ENCODE measurements around the gene MAPK10.
"Not testable (repeated sequence)": the region's sequence is repeated elsewhere in the genome, so short reads cannot be mapped to it uniquely, and the experiment has no call there.

MAPK10 gene

GRCh38 chr4:86178211-86178610 is 181.6 kb downstream of the MAPK10 start:
- no peak for DNase-seq

DNA sequence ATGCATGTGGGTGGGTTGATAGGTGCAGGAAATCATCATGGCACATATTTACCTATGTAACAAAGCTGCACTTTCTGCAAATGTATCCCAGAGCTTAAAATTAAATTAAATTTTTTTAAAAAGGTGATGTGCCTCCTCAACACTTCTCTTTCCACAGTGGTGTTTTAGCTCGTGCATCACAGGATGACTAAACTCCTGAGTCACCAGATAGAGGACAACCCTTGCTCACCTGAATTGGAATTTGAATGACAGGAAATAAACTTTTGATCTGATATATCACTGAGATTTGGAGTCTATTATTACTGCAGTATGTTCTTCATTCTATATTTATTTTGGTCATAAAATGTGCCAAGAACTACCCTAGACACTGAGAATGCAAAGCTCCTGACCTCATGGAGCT is 185.3 kb downstream of the MAPK10 start:
- DNase-seq, result no peak

DNA sequence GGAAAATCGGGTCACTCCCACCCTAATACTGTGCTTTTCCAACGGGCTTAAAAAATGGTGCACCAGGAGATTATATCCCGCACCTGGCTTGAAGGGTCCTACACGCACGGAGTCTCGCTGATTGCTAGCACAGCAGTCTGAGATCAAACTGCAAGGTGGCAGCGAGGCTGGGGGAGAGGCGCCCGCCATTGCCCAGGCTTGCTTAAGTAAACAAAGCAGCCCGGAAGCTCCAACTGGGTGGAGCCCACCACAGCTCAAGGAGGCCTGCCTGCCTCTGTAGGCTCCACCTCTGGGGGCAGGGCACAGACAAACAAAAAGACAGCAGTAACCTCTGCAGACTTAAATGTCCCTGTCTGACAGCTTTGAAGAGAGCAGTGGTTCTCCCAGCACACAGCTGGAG is 191.5 kb downstream of the MAPK10 start:
- not testable (repeated sequence) for DNase-seq

GRCh38 chr4:86160426-86160825 is 199.4 kb downstream of the MAPK10 start:
- DNase-seq, result no peak

DNA sequence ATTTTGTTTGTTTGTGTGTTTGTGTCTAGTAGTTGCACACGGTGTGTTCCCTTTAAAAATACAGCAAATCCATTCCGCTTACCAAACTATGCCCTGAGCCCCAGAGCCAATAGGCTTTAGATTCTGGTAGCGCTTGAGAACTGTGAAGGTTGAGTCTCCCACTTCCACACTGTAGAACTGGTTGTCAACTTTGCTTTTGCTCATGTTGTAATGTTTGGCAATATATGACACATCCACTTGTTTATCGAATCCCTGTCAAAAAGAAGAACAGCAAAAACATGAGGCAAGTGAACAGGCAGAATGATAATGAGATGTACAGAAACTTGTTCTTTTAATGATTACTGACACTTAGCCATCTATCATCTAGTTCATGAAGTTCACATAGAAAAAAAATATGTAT is 200.6 kb downstream of the MAPK10 start:
- DNase-seq, result no peak

- DNase-seq, result no peak
Observed at GRCh38 chr4:86156531-86156930, 203.3 kb downstream of the MAPK10 start.

- DNase-seq, result no peak
Observed at GRCh38 chr4:86155766-86156165, 204.1 kb downstream of the MAPK10 start.

DNA sequence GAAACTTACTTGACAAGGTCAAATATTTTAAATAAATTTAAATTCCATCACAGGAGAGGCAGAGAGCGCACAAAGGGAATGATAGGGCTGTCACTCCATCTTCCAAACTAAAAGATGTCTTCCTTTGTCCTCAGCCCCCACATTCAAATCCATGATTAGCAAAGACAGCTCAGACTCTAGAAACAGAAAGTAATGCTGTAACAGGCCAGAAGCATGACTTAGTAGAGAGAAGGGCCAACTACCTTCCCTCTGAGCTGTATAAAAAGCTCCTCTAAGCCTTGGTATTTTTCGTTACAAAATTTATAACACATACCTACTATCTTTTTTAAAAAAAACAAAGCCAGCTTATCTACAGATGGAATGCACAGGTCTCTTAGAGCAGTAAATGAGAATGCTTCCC is 207.4 kb downstream of the MAPK10 start:
- DNase-seq, result no peak

DNA sequence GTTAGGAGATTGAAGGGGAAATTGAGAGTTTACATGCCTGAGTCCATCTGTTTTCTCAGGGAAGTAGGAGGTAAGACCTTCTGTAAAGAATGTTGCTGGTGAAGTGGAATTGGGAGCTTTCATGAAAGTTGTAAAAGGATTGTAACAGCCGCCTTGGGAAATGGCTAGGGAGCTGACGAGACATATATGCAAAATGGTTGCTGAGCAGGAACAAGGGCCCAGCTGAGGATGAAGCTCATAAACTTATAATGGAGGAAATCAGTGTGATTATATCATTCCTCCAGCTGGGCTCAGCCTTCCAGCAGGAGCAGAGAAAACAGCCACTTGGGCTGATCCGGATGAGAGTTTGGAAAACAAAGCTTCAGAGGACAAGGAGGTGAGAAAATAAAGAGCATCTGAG is 208.7 kb downstream of the MAPK10 start:
- no peak for DNase-seq

DNA sequence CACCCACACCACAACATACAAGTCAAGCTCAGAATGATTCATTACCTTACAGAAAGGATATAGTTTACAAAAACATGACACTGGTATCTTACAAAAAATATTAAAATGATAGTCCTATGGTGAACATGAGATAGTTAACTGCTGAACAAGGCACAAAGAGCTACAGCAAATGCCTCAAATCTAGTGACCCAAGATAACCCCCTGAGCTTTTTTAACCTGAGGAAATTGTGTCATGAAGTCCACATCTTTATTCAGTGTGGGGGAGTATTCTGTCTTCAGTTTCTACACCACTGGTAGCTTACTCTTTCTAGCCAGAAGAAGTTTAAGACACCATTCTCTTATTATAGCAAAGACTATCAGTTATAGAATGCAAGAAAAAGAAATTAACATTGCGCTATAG is 218.7 kb downstream of the MAPK10 start:
- DNase-seq, result peak; percentile 24

DNA sequence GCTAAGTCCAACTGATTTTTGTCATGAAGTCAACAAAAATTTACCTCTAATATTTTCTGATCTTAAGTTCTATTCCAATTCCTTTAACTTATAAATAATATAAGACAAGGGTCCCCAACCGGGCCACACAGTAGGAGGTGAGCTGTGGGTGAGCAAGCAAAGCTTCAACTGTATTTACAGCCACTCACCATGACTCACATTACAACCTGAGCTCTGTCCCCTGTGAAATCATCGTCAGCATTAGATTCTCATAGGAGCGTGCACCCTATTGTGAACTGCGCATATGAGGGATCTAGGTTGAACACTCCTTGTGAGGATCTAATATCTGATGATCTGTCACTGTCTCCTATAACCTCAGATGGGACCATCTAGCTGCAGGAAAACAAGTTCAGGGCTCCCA is 227.4 kb downstream of the MAPK10 start:
- no peak for DNase-seq

DNA sequence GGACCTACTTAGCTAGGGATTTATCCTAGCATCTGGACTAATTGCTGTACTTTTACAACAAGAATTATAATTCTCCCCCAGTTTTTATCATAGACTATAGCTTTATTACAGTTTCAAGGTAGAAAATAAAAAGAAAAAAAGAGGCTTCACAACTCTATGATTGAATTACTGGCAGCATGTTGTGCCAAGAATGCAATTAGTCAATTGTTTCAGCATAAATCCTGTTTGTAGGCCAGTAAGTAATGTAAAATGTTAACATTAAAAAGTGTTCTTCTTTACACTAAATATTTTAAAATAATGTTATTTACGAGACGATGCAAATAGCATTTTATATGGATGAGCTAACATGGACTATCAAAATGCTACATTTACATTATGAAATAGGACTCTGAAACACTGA is 228.4 kb downstream of the MAPK10 start:
- no peak for DNase-seq

DNA sequence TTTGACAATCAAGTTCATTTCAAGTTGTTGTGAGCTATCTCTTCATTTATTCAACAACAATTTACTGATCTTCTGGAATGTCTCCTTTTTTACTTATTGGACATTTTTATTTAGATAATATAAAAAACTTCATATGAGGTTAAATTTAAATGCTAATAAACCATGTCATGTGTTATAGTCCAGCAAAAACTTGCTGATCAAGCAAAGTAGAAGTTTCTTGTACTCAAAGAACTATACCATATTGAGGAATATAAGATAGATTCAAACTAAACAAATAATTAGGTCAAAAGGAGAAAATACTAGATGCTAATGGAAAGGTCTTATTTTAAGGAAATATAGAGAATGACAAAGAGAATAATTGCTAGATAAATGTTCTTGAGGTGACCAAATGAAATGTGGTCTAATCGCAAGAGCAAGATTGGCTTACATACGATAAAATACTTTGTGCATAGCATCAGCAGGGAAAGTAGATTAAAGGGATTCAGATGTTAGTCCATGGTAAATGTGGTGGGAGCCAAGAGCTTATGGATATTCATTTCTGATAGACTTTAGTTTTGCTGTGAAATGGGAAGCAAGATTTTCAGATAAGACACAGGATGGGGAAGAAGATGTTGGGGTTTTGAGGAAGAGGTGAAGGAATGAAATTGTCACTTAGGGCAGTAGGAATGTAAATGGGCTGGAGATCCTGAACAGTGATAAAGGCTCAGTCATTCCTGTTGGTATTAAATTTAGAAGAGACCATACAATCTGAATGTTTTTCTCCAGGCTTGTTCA is 229.5 kb downstream of the MAPK10 start:
- no peak for DNase-seq

DNA sequence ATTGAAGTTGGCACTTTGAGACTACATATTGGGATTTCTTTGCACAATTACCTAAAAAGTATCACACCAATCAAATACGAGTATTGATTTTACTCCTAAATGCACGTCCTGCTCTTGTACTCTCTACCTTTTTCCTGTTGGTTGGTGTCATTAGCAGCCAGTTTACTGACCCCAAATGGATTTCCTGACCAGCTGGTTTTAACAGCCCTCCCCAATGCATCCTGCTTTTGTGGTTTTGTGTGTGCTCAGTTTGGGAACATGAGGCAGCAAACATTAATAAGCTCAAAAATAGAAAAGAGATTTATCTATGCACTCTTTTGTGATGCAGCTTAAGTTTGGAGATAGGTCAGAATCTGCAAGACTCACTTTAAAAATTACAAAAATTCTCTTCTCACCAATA is 230.3 kb downstream of the MAPK10 start:
- no peak for DNase-seq

DNA sequence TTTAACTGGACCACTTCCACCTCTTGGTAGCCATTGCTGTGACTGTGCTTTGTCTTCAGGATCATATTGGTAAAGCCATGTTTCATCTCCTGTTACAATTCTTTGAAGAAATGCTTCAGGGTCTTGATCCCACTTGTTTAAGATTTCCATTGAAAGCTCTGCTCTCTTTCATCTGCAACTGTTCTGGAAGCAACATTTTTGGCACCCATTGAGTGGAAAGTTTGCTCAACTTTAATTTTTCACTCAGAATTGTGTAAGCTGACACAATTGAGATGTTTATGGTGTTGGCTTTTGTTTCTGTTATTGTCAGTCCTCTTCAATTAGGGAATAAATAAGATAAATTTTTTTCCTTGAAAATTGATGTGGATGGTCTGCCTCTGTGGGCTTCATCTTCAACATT is 237.4 kb downstream of the MAPK10 start:
- DNase-seq, result no peak

DNA sequence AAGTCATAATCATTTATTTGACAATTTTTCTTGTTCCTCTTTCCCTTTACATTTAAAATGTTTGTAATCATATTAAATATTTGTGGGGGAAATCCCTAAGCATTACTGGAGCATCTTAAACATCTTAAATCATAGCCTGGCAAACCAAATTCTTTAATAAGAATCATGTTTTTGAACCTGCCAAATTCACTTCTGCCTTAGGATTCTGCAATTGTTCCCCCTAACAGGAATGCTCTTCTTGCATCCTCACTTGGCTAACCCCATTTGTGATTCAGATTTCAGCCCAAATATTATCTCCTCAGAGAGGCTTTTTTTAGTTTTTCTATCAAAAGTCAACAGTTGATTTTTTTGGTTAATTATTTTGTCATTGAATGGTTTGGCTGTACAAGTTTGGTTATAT is 241.1 kb downstream of the MAPK10 start:
- no peak for DNase-seq

DNA sequence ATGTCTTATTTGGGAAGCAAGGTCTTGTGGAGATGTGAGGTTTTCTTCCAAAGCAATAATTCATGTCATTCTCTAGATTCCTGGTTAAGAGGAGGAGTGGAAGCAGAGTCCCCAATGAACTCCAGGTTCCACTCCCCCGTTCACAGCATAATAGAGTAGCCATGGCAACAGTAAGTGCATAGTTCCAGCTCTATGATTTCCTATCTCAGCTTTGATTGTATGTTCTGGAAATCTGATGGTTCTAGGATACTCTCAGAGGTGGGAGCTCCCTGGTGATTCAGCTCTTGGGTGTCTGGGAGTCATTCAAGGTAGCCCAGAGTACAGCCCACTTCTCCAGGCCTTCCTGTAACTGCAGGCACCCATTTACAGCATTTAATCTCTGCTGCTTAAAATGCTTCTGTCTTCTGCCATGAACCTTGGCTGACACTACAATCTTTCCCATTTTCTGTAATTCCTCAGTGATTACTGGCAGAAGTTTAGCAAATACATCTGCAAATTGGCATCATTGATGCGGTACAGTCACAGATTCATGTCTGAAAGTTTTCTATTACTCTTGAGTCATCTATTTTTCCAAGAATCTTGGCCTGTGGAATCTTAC is 242.0 kb downstream of the MAPK10 start:
- DNase-seq, result peak; percentile 94

- DNase-seq, result no peak
Observed at GRCh38 chr4:86114563-86114962, 245.3 kb downstream of the MAPK10 start.

GRCh38 chr4:86108834-86109233 is 251.0 kb downstream of the MAPK10 start:
- DNase-seq, result no peak

DNA sequence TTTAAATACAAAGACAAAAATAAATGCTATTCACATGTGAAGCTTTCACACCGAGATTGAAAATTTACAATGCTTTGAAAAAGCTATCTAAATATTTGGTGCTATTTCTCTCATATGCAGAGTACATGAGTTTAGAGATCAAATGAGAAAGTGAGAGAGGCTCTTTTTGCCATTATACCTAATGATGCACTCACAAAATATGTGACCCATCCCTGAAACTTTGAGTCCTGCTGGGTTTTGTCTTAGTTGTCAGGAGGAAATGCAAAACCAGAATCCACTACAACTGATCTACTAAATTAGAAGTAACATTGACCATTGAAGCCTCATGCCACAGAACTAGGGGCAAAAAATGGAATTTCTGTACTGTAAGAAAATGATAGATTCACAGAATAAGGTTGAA is 251.7 kb downstream of the MAPK10 start:
- DNase-seq, result no peak

DNA sequence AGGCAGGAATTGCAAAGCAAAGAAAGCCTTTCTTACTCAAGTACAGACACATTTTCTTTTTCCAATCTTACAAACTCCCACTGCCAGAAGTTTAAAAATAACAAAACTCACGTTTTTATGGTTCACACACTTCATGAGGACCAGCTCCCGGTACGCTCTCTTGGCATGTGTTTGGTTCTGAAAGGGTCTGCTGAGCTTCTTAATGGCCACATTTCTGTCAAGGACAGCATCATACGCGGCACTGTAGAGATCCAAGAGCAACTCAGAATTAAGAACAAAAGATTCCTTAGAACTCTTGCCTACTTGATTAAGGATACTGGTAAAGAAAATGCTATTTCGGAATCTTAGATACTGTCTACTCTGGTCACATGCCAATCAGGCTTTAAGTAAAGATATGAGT is 252.7 kb downstream of the MAPK10 start:
- no peak for DNase-seq

DNA sequence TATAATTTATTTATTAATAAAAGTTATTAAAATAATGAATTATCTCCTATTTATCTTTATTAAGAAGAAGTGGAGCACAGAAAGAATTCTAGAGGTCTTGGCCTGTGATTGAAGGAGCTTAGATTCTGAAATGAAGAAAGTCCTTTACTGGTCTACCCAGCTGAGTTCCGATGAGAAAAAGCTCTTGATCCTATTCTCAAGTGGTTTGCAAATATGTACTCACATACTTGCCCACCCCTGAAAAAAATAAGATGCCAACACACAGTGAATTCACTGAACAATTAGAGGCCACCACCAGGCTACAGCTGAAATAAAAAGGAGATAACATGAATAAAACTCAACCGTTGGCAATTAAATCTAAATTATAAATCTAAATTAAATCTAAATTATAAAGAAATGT is 253.4 kb downstream of the MAPK10 start:
- no peak for DNase-seq

- DNase-seq, result no peak
Observed at GRCh38 chr4:86101841-86102240, 258.0 kb downstream of the MAPK10 start.

GRCh38 chr4:86101410-86101809 is 258.4 kb downstream of the MAPK10 start:
- DNase-seq, result no peak

Data from kidney glomerular epithelial cell (primary cell).